Activated CD4-positive, CD25-positive, alpha-beta regulatory T cell treated with anti-CD3 and anti-CD28 coated beads, Interleukin-2, amount 50 U/mL, for 72 hours (primary cell): ENCODE measurements around the gene MSANTD1.
"Not testable (repeated sequence)": the region's sequence is repeated elsewhere in the genome, so short reads cannot be mapped to it uniquely, and the experiment has no call there.

Experiments used
- DNase-seq: peaks from one replicate; pipeline ENCODE4 v3.0.0; 2021

Gene MSANTD1

DNA sequence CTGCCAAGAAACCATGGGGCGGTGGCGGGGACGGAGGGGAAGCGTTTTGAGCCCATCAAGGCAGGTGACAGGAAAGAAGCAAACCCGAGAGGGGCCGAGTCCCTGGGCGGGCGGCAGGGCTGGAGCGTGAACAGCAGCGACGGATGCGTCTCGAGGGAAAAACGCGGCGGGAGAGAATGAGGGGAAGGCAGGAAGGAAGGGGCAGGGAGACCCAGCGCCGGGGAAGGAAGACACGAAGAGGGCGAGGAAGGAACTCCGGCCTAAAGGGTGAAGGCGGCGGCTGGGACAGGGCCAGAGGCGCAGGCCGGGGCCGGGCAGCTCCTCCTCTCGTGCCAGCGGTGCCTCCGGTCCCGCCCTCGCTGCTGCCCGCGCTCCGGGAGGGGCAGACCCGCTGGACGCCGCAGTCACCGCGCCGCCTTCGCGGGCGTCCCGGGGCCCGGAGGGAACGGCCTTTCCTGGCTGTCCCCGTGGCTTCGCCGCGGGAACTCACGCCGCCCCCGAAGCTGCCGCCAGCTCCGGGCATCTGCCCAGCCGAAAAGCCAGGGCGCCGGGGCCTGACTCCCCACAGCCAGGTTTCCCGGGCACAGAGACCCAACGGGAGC, 43.1 kb downstream of the MSANTD1 start:
- peak; percentile 64 for DNase-seq

GRCh38 chr4:3292571-3293400, 43.8 kb downstream of the MSANTD1 start, which contains the start of gene RGS12:
TSS of gene RGS12 (plus strand) at chr4:3293021. CDS start at chr4:3316171, 23,150 bp downstream.
- peak; percentile 87 for DNase-seq

GRCh38 chr4:3293401-3294391, 44.7 kb downstream of the MSANTD1 start:
- DNase-seq = no peak

DNA sequence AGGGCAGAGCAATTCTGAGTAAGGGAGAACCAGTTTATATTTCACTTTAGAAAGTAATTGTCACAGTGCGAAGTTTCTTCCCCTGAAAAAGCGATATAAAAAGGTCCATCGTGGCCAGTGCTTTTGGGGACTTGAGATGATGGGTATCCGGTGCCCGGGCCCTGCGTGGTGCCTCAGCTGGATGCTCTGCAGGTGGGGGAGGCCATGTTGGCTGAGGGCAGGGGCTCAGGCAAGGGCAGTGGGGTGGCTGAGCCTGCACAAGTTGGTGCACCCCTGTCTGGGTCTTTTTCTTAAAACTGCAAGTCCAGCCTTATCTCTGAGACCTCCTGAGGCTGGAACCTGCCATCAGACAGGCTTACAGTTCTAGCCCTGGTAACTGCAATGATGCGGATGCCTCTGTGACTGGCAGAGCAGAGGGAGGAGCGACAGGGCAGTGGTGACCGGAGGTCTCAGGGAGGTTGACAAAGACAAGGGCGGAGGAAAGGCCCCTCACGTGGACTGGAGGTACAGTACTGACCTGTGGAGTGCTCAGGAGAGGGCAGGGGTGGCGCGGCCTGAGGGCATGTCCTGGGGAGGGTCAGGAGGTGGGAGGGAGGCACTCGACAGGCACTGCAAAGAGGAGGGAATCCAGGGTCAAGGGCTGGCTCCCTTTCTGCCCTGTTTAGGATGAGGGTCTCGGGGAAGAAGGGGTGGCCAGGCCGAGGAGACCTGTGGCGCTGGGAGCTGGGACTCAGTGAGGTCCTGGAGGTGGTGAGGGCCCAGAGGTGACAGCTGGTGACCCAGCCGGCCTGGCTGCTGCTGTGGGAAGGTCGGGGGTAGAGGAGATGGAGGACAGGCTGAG, 45.7 kb downstream of the MSANTD1 start:
- no peak for DNase-seq

- no peak for DNase-seq
Measured at GRCh38 chr4:3295837-3296624, 47.1 kb downstream of the MSANTD1 start.

DNA sequence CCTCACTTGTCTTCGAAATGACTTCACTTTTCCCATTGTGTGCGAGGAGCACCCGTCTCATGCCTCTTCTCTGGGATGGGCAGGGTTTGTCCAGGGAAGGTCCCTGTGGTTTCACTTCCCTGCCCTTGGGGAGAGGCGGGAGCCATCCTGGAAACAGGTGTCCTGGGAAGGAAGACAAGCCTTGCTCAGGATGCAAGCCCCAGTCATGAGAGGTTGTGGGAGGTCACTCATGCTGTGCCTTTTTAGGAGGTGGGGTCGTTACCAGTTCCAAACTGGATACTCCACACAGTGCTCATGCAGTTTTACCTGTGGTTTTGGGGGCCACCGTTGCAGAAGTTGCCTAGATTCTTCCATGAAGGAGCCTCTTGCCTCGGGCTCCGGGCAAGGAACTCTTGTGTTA, 47.7 kb downstream of the MSANTD1 start:
- DNase-seq = no peak

DNA sequence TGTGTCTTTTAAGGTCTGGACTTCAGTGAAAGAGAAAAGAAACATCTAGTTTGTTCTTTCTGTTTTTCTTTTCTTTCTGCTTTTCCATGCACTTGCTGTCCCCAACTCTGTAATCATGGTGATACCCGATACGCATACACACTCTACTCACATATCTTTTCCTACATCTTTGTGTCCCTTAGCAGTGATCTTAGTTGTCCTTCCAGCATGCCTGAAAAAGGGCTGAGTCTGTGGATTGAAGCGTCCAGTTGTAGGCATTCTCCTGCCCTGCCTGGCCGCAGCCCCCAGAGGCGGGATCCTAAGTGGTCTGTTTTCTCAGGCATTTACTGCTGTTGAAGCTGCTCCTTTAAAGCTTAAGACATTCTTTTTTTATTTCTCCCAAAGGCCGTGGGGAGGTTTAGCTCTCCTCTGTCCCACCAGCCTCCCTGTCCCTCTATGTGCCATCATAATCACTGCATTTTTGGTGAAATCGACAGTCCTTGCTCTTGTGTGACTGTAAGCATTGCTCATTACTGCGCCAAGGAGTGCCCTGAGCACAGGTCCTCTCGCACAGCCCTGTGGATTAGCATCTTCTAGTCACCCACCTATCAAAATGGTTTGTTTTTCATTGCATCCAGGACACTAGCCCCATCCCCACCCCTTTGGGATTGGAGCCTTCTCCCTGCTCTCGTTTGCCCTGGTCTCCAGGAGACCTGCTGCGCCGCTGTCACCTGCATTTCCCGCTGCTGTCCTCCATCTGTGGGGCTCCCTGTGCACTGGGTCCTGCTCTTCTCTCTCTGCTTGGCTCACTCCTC, 48.3 kb downstream of the MSANTD1 start:
- no peak for DNase-seq

GRCh38 chr4:3299122-3299975, 50.4 kb downstream of the MSANTD1 start:
- DNase-seq = no peak

GRCh38 chr4:3299976-3300671, 51.2 kb downstream of the MSANTD1 start:
- no peak for DNase-seq

- DNase-seq = not testable (repeated sequence)
Measured at GRCh38 chr4:3300882-3301281, 51.9 kb downstream of the MSANTD1 start.

- no peak for DNase-seq
Measured at GRCh38 chr4:3301450-3302172, 52.7 kb downstream of the MSANTD1 start.

DNA sequence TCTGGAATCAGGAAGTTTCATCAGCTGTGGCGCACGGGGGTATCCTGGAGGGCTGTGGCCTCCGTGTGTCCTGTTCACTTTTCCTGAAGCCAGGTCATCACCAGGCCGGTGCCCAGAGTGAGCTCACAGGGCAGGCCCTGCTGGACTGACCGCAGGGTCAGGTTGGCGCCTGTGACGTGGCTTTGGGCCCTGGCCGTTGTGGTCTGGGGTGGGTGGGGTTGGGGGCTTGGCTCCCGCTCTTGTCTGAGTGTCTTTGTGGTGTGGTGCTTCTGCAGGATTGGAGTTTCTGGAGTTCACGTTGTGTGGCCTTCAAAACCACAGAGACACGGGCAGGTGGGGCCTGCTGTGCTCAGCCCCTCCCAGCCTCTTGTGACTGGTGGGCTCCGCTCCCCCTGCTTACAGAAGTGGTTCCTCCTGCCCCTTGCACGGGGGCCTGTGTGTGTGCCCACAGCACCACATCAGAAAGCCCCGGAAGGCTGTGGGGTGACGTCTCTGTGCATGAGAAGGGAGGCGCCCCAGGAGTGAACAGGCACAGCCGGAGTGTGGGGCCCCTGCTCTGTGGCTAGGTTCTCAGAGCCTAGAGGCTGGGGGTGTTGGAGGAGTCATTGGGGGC, 53.3 kb downstream of the MSANTD1 start:
- peak; percentile 56 for DNase-seq

GRCh38 chr4:3302786-3303564, 54.0 kb downstream of the MSANTD1 start:
- DNase-seq = peak; percentile 32

GRCh38 chr4:3303565-3303824, 54.5 kb downstream of the MSANTD1 start:
- no peak for DNase-seq

DNA sequence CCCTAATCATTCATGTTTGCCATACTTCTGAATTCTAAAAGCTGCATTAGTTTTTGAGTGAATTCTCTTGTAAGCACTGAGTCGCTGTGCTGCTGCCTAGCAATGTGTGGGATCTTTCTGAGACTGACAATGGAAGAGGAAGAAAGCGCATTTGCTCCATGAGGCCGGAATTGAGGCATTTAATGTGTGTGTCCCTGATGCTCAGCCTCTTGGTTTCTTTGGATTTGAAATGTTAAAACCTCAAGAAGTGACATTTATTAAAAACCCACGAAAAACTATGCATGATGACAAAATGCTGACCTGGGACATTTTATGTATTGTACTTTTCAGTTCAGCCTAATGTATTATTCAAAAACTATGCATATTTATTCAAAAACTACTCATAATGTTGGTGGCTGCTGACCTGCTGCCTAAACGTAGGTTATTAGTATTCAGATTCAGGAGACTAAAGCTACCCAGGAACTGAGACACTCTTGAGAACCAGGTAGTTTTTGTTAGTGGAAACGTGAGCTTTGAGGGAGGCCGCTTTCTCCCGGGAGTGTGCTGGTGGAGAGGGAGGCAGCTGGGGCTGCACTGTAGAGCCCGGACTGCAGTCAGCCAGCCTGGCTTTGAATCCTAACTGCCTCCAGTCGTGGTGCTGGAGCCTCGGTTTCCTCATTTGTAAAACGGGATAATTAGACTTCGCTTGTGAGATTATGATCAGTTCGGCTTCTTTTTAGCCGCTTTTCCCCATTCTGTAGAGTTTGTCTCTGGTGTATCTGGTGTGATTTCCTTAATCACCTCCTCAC, 55.2 kb downstream of the MSANTD1 start:
- DNase-seq = peak; percentile 6
